SK-MEL-5 (cell line): Measurements from ENCODE around the gene A4GNT. TPM values are rescaled to one million over a fixed set of nuclear protein-coding genes. Genes with fewer than 3 reads are reported as not detected.
A peak's percentile ranks its signal among the peaks of the same experiment; 100 is the strongest.
"Not testable (repeated sequence)": the region's sequence is repeated elsewhere in the genome, so short reads cannot be mapped to it uniquely, and the experiment has no call there.

Source experiments
- DNase-seq: peaks from one replicate; pipeline ENCODE4 v3.0.0-alpha.2; 2016; ENCODE audit warnings: low read depth, low spot score
- in situ Hi-C: cut with HindIII; loops from 2 replicates; pipeline ENCODE4 v1.10.0; 2016; ENCODE audit warnings: low sequenced_read_pairs, high pct_unique_total_duplicates, low pct_unique_long_range_greater_than_20kb
- polyA plus RNA-seq, 2 experiments: library from polyadenylated mRNA; depleted of rRNA; stranded (reverse); fragments of >200 nt; gene quantifications; 2 replicates each; pipeline ENCODE4 v1.2.3, GENCODE V29; 2015
- total RNA-seq: library from RNA; depleted of rRNA; stranded (reverse); fragments of >200 nt; shearing (Covaris generic); gene quantifications from 2 replicates; pipeline ENCODE4 v1.2.3, GENCODE V29; 2014; rRNA removed

A4GNT gene
- not detected in 2 replicates for total RNA-seq
- not detected in 2 replicates for polyA plus RNA-seq (2015; cell fraction: cytosol; rRNA removed)
- not detected in 2 replicates for polyA plus RNA-seq (2015; cell fraction: nucleus; rRNA removed)

- DNase-seq: no peak
- in situ Hi-C loops: no loop called here
Measured at GRCh38 chr3:138132239-138132638, at the start of gene A4GNT. A4GNT (minus strand) TSS chr3:138132390; CDS start chr3:138131256, 1,134 bp downstream.

- peak; percentile 70 for DNase-seq
- in situ Hi-C loops: no loop called here
Measured at GRCh38 chr3:138180375-138181029, 48.3 kb upstream of the A4GNT start.

- in situ Hi-C loops: no loop called here
- peak; percentile 84 for DNase-seq
Measured at GRCh38 chr3:138174421-138175131, 42.4 kb upstream of the A4GNT start, which contains the start of gene DBR1. DBR1 (minus strand) TSS chr3:138174921; CDS start chr3:138174795, 126 bp downstream.

DNA sequence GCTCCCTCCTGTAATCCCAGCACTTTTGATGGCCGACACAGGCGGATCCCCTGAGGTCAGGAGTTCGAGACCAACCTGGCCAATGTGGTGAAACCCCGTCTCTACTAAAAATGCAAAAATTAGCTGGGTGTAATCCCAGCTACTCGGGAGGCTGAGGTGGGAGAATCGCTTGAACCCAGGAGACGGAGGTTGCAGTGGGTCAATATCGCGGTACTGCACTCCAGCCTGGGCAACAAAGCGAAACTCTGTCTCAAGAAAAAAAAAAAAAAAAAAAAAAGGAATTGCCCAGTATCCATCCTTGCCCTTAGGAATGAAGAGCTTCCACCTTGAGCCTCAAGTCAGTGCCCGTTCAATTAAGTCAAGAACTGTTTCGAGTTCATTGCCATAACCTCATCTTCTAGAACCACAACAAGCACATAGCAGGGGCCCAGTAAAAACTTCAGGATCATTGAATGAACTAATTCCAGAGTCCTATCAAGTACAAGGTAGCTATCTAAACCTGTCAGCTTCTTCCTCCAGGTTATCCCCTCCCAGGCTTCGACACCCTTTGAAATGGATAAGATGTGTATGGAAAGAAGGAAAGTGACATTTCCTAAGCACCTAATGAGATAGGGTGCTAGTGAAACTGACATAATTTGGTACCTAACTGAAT, 41.7 kb upstream of the A4GNT start:
- in situ Hi-C loops: no loop called here
- DNase-seq: peak; percentile 11

- no peak for DNase-seq
- in situ Hi-C loops: no loop called here
Measured at GRCh38 chr3:138172625-138173024, 40.4 kb upstream of the A4GNT start.

DNA sequence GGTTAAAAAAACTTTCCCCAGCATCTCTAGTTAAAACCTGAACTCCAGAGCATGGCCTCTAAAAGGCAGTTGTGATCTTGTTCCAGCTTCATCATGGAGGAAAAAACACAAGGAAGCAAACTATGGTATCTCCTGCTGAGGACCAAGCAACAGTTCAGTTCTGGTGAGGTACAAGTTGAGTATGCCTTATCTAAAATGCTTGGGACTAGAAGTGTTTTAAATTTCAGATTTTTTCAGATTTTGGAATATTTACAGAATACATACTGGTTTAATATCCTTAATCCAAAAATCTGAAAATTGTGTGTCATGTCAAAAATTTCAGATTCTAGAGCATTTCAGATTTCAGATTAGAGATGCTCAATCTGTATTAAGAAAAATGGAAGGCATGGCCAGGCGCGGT, 32.9 kb upstream of the A4GNT start:
- no peak for DNase-seq
- in situ Hi-C loops: no loop called here

DNA sequence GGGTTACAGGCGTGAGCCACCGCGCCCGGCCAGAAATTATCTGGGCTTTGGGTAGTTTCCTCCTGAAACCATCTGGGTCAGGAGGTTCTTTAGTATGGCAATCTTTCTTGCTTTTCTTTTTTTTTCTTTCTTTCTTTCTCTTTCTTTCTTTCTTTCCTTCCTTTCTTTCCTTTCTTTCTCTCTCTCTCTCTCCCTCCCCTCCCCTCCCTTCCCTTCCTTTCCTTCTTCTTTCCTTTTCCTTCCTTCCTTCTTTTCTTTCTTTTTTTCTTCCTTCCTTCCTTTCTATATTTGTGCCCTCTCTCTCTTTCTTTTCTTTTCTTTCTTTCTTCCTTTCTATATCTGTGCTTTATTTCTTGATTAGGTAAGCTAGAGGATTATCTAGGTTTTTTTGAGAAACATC, 25.6 kb upstream of the A4GNT start:
- no peak for DNase-seq
- in situ Hi-C loops: no loop called here

DNA sequence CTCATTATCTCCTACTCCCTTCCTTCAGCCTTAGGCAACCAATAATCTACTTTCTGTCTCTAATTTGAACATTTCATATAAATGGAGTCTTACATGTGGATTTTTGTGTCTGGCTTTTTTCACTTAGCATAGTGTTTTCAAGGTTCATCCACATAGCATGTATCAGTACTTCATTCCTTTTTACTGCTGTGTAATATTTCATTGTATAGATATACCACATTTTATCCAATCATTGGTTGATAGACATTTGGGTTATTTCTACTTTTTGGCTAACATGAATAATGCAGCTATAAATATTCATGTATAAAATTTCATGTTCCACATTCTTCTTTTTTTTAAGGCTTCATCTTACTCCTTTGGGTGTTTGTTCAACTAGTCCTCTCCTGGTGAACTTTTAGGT, 22.3 kb upstream of the A4GNT start:
- DNase-seq: no peak
- in situ Hi-C loops: no loop called here

DNA sequence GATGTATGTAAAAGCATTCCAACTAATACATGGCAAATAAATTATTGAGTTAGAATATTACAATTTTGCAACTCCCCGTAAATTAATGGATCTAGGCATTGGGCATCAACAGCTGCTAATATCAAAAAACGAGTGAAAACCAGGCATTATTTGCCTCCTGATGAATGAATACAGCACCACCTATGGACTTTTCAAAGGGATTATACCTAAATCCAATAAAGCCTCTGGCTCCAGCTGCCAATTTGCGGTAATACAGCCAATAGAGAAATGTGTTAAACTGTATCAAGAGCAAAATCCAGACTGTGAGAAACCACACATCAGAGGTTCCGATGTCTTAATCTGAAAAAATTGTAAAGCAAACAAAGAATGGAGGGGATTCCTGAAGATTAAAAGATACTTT, 16.3 kb upstream of the A4GNT start:
- DNase-seq: peak; percentile 31
- in situ Hi-C loops: no loop called here

DNA sequence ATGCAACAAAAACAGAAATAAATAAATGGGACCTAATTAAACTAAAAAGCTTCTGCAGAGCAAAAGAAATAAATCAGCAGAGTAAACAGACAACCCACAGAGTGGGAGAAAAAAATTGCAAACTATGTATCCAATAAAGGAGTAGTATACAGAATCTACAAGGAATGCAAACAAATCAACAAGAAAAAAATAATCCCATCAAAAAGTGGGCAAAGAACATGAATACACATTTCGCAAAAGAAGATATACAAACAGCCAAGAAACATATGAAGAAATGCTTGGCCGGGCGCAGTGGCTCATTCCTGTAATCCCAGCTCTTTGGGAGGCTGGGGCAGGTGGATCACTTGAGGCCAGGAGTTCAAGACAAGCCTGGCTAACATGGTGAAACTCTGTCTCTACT, 10.0 kb upstream of the A4GNT start:
- in situ Hi-C loops: not testable (repeated sequence)

GRCh38 chr3:138140940-138141339, 8.8 kb upstream of the A4GNT start:
- in situ Hi-C loops: no loop called here
- DNase-seq: no peak

More for the DNA sequence above, 10.0 kb upstream of the A4GNT start:
- DNase-seq: not testable (repeated sequence)

- in situ Hi-C loops: no loop called here
- DNase-seq: no peak
Measured at GRCh38 chr3:138139691-138140090, 7.5 kb upstream of the A4GNT start.

DNA sequence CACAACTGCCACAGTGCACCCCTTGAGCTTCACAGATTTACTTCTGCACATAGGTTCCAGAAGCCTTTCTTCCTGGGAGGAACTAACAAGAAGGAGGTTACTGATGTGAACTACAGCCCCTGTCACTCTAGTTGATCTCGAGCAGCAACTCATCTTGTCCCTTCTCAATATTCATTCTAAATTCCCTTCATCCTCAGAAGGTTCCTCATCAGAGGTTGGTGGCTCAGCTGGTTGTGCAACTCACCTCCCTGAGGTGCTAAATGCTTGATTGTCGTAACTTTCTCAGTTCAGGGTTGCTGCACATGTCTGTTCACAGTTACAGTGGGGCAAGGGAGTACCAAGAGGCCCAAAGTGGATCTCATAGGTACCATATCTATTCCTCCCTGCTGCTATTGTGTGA, 5.7 kb upstream of the A4GNT start:
- in situ Hi-C loops: no loop called here
- no peak for DNase-seq

DNA sequence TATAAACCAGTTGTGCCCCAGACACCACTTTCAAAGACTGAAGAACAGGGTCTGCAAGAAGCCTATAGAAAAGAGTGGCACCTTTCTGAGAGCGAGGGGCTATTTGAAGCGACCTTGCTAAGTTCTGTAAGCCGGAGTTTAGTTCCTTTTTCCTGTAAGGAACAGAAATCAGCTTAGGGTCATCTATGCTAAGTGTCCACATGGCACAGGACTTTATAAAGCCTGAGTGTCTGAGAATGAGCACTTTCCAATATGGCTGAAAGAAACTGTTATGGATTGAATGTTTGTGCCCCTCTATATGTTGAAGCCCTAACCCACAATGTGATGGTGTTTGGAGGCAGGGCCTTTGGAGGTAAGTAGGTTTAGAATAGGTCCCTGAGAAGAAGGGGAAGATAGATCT, 4.0 kb upstream of the A4GNT start:
- DNase-seq: no peak
- in situ Hi-C loops: no loop called here

GRCh38 chr3:138135833-138136194, 3.6 kb upstream of the A4GNT start:
- no peak for DNase-seq
- in situ Hi-C loops: no loop called here

DNA sequence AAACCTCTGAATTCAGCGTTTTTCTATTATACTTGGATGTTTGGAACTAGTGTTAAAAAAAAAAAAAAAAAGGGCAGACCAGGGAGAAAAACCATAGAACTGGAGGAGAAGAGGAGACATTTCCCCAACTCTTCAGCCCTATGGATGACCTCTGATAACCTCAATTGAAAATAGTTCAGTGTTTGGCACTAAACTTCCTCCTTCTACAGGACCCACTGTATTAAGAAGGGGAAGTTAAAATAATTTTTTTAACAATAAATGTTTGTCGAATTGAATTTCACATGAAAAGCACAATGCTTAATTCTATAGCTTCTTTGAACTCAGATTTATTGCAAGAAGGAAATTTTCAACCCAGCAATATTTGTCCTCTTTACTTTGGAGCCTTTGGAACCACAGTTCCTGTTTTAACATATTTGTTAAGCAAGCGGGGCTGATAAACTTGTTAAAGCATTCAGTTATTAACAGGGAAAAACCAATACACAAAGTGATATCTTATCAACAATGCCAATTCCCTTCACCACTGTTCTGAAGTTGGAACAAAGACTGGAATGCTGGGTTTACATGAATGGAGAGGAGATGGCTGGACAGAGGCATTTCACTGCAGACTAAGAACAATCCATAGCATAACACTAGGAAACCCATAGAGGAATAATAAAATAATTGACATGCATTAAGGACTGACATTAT, 3.1 kb upstream of the A4GNT start:
- in situ Hi-C loops: no loop called here

GRCh38 chr3:138127636-138128365, 4.4 kb downstream of the A4GNT start:
- in situ Hi-C loops: no loop called here
- peak; percentile 28 for DNase-seq

More for the DNA sequence above, 3.1 kb upstream of the A4GNT start:
- no peak for DNase-seq
